ENCODE results near the gene SLC35E2B. TPM values are rescaled to one million over a fixed set of nuclear protein-coding genes. Genes with fewer than 3 reads are reported as not detected.
"Not testable (repeated sequence)": the region's sequence is repeated elsewhere in the genome, so short reads cannot be mapped to it uniquely, and the experiment has no call there.

Gene SLC35E2B
- polyA plus RNA-seq, 4 donors = 68.3 to 81.6 (median 70.9) TPM

GRCh38 chr1:1677718-1678580 is 14.6 kb downstream of the SLC35E2B start:
- no peak for DNase-seq (ENCODE audit: low read depth in 4 of 4, low spot score in 3 of 4)

- DNase-seq (ENCODE audit: low read depth in 4 of 4, low spot score in 3 of 4) = not testable (repeated sequence)
These were observed 16.5 kb downstream of the SLC35E2B start for GRCh38 chr1:1676087-1676486.

DNA sequence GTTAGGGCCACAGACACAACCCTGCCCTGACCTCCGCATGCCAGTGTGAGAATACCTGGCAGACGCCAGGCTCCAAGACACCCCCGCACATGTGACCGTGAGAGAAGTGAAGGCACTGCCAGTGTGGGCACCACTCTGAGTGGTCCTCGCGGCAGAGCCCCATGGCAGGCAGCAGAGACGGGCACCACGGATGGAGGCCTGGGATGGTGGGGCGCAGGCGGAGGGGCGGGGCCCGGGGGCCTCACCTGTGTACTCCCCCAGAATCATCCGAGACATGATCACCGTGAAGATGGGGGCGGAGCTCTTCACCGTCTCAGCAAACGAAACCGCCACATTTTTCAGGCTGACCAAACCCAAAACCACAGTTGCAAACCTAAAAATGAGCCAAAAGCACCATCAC is 17.4 kb downstream of the SLC35E2B start:
- DNase-seq (ENCODE audit: low read depth in 4 of 4, low spot score in 3 of 4) = not testable (repeated sequence)

DNA sequence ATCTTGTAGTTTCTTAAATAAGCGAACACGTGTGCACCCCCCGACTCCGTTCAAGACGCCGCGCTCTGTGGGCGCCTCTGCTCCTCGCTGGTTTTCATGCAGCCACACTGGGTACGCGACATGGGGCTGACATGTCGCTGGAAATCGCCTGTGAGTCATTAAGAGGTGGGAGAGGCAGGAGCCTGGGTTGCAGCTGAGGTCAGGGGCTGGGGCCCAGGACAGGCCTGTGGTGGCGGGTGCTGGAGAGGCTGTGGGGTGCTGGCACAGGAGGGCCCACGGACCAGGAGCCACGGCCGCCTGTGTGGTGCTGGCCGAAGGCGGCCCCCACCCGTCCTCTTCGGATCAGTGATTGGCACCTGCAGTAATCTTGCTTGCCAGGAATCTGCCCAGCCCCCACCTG is 17.8 kb downstream of the SLC35E2B start:
- not testable (repeated sequence) for DNase-seq (ENCODE audit: low read depth in 4 of 4, low spot score in 3 of 4)

DNA sequence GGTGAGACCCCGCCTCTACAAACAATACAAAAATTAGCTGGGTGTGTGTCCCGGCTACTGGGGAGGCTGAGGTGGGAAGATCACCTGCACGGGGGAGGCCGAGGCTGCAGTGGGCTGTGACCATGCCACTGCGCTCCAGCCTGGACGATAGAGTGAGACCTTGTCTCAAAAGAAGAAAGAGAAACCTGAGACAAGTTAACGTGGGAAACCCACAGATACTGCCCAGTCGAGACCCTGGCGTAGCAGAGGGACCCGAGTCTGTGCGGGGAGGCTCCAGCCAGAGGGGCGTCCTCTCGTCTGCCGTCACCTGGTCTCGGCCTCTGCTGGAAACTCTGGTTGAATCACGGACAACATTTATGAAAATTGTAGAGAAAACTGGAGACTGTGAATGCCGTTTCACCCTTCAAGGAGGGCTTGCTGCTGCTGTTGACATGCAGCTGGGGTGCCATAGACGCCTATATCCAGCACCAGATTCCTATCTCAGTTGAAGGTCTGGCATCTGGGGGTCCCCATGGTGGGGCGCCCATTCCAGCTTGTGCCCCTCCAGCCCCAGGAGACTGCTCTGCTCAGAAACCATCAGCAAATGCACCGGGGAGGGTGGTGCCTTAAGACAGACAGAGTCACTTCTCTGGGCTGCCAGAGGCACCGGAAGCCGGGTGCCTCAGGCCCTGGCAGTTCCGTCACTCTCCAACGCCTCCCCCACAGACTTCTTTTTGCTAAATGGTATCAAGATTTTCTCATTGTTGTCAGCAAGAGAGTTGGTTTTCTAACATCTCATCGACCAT is 20.2 kb downstream of the SLC35E2B start:
- DNase-seq (ENCODE audit: low read depth in 4 of 4, low spot score in 3 of 4) = no peak

DNA sequence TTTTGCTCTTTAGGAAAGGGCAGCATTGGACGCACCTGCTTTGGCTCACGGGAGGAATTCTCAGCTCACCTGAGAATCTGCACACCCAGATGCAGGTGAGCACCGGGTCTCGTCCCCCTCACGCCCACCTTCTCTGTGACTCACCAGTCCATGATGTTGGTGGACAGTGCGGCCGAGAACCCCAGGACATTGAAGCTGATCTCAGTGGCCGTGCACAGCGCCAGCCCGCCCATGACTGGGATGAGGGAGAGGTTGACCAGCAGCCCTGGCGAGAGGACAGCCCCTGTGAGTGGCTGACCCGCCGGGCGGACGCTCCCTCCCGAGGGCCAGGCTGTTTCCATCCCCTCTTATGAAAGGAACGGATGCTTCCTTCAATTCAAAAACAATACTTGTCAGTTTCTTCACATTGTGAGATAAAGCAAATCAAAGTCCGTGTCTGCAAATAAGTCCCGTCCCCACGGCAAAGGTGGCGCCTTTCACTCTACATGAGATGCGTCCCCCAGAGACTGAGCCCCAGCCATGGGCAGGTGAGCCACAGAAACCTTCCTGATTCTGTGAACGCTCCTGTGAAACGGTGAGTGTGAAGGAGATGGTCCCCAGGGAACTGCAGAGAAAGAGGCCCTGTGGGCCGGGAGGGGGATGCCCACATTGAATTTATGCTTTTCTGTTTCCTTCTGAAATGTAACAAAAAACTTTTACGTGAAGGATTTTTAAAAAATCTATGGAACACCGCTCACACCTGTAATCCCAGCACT is 21.1 kb downstream of the SLC35E2B start:
- no peak for DNase-seq (ENCODE audit: low read depth in 4 of 4, low spot score in 3 of 4)

DNA sequence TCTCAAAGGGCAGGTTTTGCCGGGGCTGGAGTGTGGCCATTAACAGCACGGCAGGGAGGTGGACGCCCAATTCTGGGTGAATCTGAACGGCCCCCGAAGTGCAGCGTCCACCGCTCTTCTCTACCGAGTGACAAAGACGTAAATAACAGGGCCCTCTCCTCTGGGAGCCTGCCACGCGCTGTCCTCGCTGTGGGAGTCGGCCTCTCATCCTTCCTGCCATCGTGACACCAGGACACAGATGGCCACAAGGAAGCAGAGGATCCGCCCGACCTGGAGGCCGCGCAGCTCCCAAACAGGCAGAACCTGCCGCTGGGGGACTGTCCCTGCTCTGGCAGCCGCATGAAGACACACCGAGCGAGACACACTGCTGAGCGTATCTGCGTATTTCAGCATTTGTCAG is 21.7 kb downstream of the SLC35E2B start:
- DNase-seq (ENCODE audit: low read depth in 4 of 4, low spot score in 3 of 4) = no peak

DNA sequence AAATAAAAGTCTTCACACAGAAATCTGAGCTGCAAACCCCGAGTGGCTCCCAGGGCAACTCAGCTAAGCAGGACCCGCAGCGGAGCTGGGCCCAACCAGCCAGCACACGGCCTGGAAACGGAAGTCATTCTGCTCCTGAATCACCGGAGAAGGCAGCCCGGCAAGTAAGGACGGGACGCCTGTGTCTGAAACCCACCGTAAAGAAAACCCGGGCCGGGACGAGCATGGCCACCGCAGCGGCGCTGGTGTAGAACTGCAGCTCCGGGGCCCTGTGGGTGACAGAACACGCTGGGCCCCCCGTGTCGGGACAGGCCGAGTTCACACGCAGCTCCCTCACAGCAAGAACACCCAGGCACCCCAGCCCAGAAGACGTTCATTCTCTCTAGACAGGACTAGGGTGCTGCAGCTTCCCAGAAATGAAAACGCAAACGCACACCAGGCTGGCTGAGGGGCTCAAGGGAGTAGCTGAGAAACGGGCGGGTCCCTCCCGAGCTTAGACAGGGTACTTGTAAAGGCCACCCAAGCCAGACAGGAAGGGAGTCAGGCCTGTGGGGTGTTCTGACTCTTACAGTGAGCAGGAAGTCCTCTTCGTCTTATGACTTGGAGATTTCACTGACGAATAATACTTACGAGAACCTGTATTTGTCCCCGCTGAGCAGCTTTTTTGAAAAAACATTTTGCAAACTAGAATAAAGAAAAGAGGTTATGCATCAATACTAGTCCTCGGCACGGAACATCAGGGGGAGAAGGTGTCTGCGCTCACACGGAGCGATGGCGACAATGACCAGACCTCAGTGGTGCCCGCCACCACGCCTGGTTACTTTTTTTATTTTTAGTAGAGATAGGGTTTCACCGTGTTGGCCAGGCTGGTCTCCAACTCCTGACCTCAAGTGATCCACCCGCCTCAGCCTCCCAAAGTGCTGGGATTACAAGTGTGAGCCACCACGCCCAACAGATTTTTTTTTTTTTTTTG is 22.8 kb downstream of the SLC35E2B start:
- no peak for DNase-seq (ENCODE audit: low read depth in 4 of 4, low spot score in 3 of 4)

GRCh38 chr1:1666526-1666925 is 26.1 kb downstream of the SLC35E2B start:
- DNase-seq (ENCODE audit: low read depth in 4 of 4, low spot score in 3 of 4) = no peak

- no peak for DNase-seq (ENCODE audit: low read depth in 4 of 4, low spot score in 3 of 4)
These were observed 26.8 kb downstream of the SLC35E2B start for GRCh38 chr1:1665815-1666251.

GRCh38 chr1:1664941-1665814 is 27.4 kb downstream of the SLC35E2B start:
- DNase-seq (ENCODE audit: low read depth in 4 of 4, low spot score in 3 of 4) = no peak

DNA sequence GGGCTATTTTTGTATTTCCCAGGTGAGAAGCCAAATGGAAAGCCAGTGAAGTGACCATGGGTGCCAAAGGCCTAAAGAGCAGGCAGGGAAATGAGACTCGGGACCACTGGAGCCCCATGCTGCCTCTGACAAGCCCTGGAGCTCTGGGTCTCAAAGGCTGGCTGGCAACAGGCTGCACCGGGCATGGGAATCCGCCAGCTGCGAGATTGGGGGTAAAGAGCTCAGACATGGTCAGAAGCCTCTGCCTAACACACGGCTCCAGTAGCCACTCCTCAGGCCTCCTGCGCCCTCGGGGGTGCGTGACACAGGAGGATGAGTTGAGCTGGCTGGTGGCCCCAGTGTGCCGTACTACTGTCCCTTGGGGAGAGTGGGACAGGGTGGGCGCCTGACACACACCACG is 28.3 kb downstream of the SLC35E2B start:
- not testable (repeated sequence) for DNase-seq (ENCODE audit: low read depth in 4 of 4, low spot score in 3 of 4)

DNA sequence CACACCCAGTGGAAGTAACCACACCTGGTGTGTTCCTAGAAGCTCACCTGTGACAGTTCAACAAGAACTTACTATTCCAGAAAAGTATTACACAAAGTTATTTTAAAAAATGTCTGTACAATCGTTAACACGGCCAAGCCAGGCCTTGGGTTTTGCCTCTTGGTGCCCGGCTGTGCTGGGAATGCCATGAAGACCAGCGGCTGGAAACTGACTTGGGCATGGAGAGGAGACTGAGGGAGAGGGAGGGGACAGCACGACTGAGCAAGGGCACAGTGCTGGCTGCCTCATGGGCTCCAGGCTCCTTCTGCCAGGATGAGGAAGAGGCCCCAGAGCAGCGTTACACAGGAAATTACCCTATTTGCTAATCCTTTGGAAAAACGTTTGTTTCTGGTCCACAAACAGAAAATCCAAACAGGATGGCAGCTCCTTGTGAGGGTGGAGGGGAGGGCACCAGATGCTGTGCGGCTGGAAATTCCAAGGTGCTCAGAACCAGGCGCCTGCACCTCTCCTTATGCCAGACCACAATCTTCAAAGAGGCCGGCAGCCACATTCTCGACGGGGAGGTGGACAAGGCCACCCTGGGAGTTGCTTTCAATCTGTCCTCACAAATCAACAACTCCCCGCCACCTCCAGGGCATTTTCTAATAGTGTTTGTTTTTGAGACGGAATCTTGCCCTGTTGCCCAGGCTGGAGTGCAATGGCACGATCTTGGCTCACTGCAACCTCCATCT is 29.6 kb downstream of the SLC35E2B start:
- not testable (repeated sequence) for DNase-seq (ENCODE audit: low read depth in 4 of 4, low spot score in 3 of 4)

DNA sequence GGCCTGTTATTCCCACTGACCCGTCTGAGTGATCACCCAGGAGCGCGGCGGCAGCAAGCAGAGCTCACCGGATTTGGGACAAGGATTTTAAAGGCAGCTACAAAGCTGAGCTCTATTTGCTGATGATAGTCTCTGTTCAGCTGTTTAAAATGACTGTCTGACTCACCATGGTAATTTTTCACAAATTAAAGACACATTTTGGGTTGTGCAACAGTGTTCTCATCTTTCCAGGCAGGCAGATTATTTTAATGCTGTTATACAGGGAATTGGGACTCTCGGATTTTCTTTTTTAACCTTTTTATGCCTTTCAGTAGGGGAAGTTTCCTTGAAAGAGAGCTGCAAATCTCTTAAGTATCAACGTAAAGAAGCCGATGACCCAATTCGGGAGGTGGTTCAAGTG is 30.2 kb downstream of the SLC35E2B start:
- DNase-seq (ENCODE audit: low read depth in 4 of 4, low spot score in 3 of 4) = not testable (repeated sequence)

GRCh38 chr1:1658583-1659549 is 33.7 kb downstream of the SLC35E2B start, which contains the start of gene CDK11B:
TSS of gene CDK11B (minus strand) at chr1:1659004. CDS start at chr1:1657485, 1,519 bp downstream.
- DNase-seq (ENCODE audit: low read depth in 4 of 4, low spot score in 3 of 4) = peak; percentile 81 to 94 (median 88)

- DNase-seq (ENCODE audit: low read depth in 4 of 4, low spot score in 3 of 4) = not testable (repeated sequence)
These were observed 44.3 kb downstream of the SLC35E2B start for GRCh38 chr1:1648265-1648664.
